OCI-LY7 (cell line): Measurements from ENCODE around the gene ZFHX2. TPM values are rescaled to one million over a fixed set of nuclear protein-coding genes. Genes with fewer than 3 reads are reported as not detected.

Experiments
- BruUV-seq: library from RNA; stranded (reverse); fragments of 400-500 nt; replicated peaks from 2 replicates; lab custom pipeline; 2021; lab: Mats Ljungman, UMichigan
- CTCF ChIA-PET: fragments of 300-600 bp; sonication (Branson Sonifier 250); formaldehyde crosslinking; loops from one replicate; lab custom pipeline; 2022; ENCODE audit warnings: antibody characterized with exemption; ENCODE audit not compliant: unreplicated experiment; lab: Charles Lee
- POLR2A ChIA-PET: fragments of 300-600 bp; sonication (Branson Sonifier 250); formaldehyde crosslinking; loops from one replicate; lab custom pipeline; 2022; ENCODE audit warnings: antibody characterized with exemption; lab: Charles Lee
- DNase-seq: peaks from one replicate; pipeline ENCODE4 v3.0.0-alpha.2; 2015; ENCODE audit warnings: low spot score
- H2AFZ ChIP-seq: fragments of 200-600 bp; sonication (generic), shearing (Covaris generic); 2 replicates; pipeline ENCODE4 v1.6.1; 2014; ENCODE audit warnings: mild to moderate bottlenecking, antibody characterized with exemption, low read length, moderate library complexity
- H3K27ac ChIP-seq: fragments of 200-600 bp; sonication (generic); 2 replicates; pipeline ENCODE4 v1.5.1; 2014; ENCODE audit warnings: mixed run types, low read depth, mild to moderate bottlenecking, moderate library complexity, low read length, inconsistent platforms; ENCODE audit not compliant: poor library complexity, severe bottlenecking
- H3K36me3 ChIP-seq: fragments of 200-600 bp; sonication (generic); 2 replicates; pipeline ENCODE4 v1.6.1; 2014; ENCODE audit warnings: mild to moderate bottlenecking, antibody characterized with exemption, low read length, moderate library complexity, mixed read lengths; ENCODE audit not compliant: insufficient read depth
- H3K4me1 ChIP-seq: fragments of 200-600 bp; sonication (generic); 2 replicates; pipeline ENCODE4 v1.5.1; 2014; ENCODE audit warnings: mild to moderate bottlenecking, low read length; ENCODE audit not compliant: insufficient read depth, poor library complexity, severe bottlenecking
- H3K4me2 ChIP-seq: fragments of 200-600 bp; sonication (generic); 2 replicates; pipeline ENCODE4 v1.6.1; 2014; ENCODE audit warnings: mild to moderate bottlenecking, low read length
- H3K4me3 ChIP-seq: fragments of 200-600 bp; sonication (generic); 2 replicates; pipeline ENCODE4 v1.5.1; 2014; ENCODE audit warnings: mild to moderate bottlenecking, low read depth, low read length; ENCODE audit not compliant: poor library complexity, severe bottlenecking
- H3K79me2 ChIP-seq: fragments of 200-600 bp; sonication (generic); 2 replicates; pipeline ENCODE4 v1.6.1; 2016; ENCODE audit warnings: low read depth, mild to moderate bottlenecking, low read length, moderate library complexity, mixed read lengths; ENCODE audit not compliant: insufficient read depth
- H3K9me2 ChIP-seq: fragments of 200-600 bp; sonication (generic); 2 replicates; pipeline ENCODE4 v1.6.1; 2016; ENCODE audit warnings: mild to moderate bottlenecking, low read length, mixed read lengths; ENCODE audit not compliant: insufficient read depth
- H3K9me3 ChIP-seq: fragments of 200-600 bp; sonication (generic); 2 replicates; pipeline ENCODE4 v1.6.1; 2014; ENCODE audit warnings: mild to moderate bottlenecking, mixed run types, low read length, mixed read lengths
- H4K20me1 ChIP-seq: fragments of 200-600 bp; sonication (generic); 2 replicates; pipeline ENCODE4 v1.6.1; 2014; ENCODE audit warnings: mild to moderate bottlenecking, antibody characterized with exemption, low read length, moderate library complexity, mixed read lengths; ENCODE audit not compliant: insufficient read depth
- EZH2phosphoT487 ChIP-seq: fragments of 200-600 bp; sonication (generic); IDR thresholded peaks from 2 replicates; pipeline ENCODE4 v1.6.1; 2018; ENCODE audit warnings: low read depth, borderline replicate concordance, mild to moderate bottlenecking, mixed run types, antibody characterized with exemption, low read length, moderate library complexity, mixed read lengths
- intact Hi-C: fragments of 100-400 bp; cut with micrococcal nuclease; formaldehyde crosslinking; loops from one replicate; pipeline ENCODE4 v1.10.0; 2022; ENCODE audit not compliant: unreplicated experiment
- total RNA-seq, 2 experiments: library from RNA; depleted of rRNA in 1 of 2; stranded (reverse); fragments of >200 nt in 1 of 2; shearing (Covaris generic) in 1 of 2; gene quantifications; 2 replicates each; pipeline ENCODE4 v1.2.3, GENCODE V29; 2014 to 2022
- TF ChIP-seq, protein P1 (sequence below): fragments of 200-600 bp; sonication (generic); conservative IDR thresholded peaks from 2 replicates; pipeline ENCODE4 v1.5.1; 2014; ENCODE audit warnings: mild to moderate bottlenecking, antibody characterized with exemption, low read length, moderate library complexity, mixed read lengths

ZFHX2 gene
- total RNA-seq, 2 experiments from 2014 or later: 0.60 to 1.8 TPM

DNA sequence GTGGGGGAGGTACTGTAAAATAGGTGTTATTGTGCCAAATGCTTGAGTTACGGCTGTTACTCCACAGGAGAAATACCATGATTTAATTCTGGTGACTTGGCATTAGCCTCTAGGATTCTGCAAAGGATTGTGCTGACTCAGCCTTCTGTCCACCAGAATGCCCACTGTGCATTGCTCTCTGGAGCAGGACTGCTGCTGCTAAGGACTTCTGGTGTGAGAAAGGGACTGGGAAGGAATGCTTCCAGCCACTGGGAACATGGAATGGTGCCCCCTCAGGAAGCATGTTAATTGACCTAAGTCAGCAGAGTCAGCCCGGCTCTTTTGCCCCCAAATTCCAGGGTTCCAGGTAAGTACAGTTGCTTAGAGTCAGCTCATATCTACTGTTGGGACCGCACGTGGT, 32.9 kb downstream of the ZFHX2 start:
- BruUV-seq: no TSS peak
- Histone ChIP-seq H3K4me1 (no peaks in the 10 kb centered on the region), H4K20me1 (no peaks in the 10 kb centered on the region), H3K4me3 (no peak overlapping the region), H3K4me2 (no peak overlapping the region), H3K36me3 (no peaks in the 10 kb centered on the region), H3K79me2 (no peaks in the 10 kb centered on the region), H3K27ac (no peak overlapping the region), H3K9me2 (no peaks in the 10 kb centered on the region), H2AFZ (no peak overlapping the region), H3K9me3 (no peaks in the 10 kb centered on the region)
- TF ChIP-seq EZH2phosphoT487: no peak
- TF ChIP-seq, protein P1, sequence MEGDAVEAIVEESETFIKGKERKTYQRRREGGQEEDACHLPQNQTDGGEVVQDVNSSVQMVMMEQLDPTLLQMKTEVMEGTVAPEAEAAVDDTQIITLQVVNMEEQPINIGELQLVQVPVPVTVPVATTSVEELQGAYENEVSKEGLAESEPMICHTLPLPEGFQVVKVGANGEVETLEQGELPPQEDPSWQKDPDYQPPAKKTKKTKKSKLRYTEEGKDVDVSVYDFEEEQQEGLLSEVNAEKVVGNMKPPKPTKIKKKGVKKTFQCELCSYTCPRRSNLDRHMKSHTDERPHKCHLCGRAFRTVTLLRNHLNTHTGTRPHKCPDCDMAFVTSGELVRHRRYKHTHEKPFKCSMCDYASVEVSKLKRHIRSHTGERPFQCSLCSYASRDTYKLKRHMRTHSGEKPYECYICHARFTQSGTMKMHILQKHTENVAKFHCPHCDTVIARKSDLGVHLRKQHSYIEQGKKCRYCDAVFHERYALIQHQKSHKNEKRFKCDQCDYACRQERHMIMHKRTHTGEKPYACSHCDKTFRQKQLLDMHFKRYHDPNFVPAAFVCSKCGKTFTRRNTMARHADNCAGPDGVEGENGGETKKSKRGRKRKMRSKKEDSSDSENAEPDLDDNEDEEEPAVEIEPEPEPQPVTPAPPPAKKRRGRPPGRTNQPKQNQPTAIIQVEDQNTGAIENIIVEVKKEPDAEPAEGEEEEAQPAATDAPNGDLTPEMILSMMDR: no peak
- POLR2A ChIA-PET: no interaction called here
- no peak for DNase-seq
- intact Hi-C loops: no loop called here
- CTCF ChIA-PET: no interaction called here

DNA sequence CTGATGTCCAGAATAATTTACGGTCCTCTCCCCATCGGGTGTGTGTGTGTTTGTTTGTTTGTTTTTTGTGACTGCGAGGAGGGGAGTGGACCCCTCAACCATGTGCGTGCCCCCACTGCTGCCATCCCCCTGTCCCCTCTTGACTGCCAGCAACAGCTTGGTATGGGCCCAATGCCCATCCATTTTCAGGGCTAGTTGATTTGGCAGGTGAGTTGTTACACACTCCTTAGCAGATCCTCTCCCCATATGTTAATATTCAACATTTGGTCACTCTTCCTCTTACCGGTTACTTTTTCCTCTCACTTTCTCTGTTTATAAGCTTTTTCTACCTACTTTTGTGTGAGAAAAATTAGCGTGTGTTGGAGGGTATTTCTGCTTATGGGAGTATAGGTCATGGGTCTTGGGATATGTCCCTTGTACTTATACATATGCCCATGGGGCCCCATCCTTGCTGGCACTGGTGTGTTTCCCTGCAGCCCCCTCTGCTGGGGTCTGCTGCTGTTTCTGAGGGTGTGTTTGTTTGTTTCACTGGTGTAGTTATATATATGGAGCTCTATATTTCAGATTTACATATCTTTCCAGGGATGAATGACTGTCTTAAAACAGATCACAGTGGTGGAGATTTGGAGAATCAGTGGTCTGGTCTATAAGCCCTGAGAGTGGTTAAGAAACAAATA, 33.8 kb downstream of the ZFHX2 start:
- Histone ChIP-seq H3K79me2 (no peaks in the 10 kb centered on the region), H3K27ac (no peak overlapping the region), H3K9me2 (no peaks in the 10 kb centered on the region), H3K4me2 (no peak overlapping the region), H4K20me1 (no peaks in the 10 kb centered on the region), H3K4me3 (no peak overlapping the region), H2AFZ (no peak overlapping the region), H3K36me3 (no peaks in the 10 kb centered on the region), H3K4me1 (no peaks in the 10 kb centered on the region), H3K9me3 (no peaks in the 10 kb centered on the region)
- no peak for DNase-seq
- intact Hi-C loops: no loop called here
- no TSS peak for BruUV-seq
- ChIA-PET POLR2A (no interaction called here), CTCF (no interaction called here)
- TF ChIP-seq, protein P1: no peak
- TF ChIP-seq EZH2phosphoT487: no peak

DNA sequence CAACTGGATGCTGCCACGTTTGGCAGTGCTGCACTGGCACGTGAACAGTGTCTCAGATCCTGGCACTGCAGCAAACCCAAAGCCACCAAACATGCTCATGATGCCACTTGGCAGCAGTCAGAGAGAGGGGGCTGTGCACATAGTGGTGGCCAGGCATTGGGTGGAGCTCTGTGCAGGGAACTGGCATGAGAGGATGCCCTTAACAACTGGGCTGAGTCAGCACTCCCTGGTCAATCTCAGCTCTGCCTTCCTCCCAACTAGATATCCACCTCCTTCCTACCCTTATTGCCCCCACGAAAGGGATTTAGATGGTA, 37.0 kb downstream of the ZFHX2 start:
- DNase-seq: no peak
- POLR2A ChIA-PET: no interaction called here
- H3K36me3 ChIP-seq: no peaks in the 10 kb centered on the region
- no TSS peak for BruUV-seq
- no peak overlapping the region for H3K4me2 ChIP-seq
- no peaks in the 10 kb centered on the region for H3K79me2 ChIP-seq
- no peaks in the 10 kb centered on the region for H3K9me3 ChIP-seq
- H4K20me1 ChIP-seq: no peaks in the 10 kb centered on the region
- H2AFZ ChIP-seq: no peak overlapping the region
- H3K4me1 ChIP-seq: peaks cover 4% of the 10 kb centered on the region
- no peaks in the 10 kb centered on the region for H3K9me2 ChIP-seq
- no peak overlapping the region for H3K4me3 ChIP-seq
- CTCF ChIA-PET: no interaction called here
- no peak for TF ChIP-seq EZH2phosphoT487
- TF ChIP-seq, protein P1: no peak
- intact Hi-C loops: no loop called here
- no peak overlapping the region for H3K27ac ChIP-seq
